Epithelial cell of proximal tubule (primary cell): ENCODE data around the gene COL23A1. TPM values are rescaled to one million over a fixed set of nuclear protein-coding genes. Genes with fewer than 3 reads are reported as not detected.

ENCODE experiments used
- DNase-seq: peaks from one replicate; pipeline ENCODE4 v3.0.0-alpha.2; 2011; ENCODE audit warnings: low read depth
- H3K4me3 ChIP-seq: 2 replicates; pipeline ENCODE4 v1.5.1; 2011; ENCODE audit warnings: low read depth, mild to moderate bottlenecking, low read length
- CTCF ChIP-seq: conservative IDR thresholded peaks from 2 replicates; pipeline ENCODE4 v1.5.1; 2012; ENCODE audit warnings: low read depth, mild to moderate bottlenecking, low read length
- total RNA-seq: library from RNA; depleted of rRNA; stranded (reverse); fragments of >200 nt; gene quantifications from 2 replicates; pipeline ENCODE4 v1.2.3, GENCODE V29; 2015

Gene COL23A1
- total RNA-seq, 1 donor from 2014 or later, result not detected

- no peak overlapping the region for H3K4me3 ChIP-seq
- no peak for TF ChIP-seq CTCF
- no peak for DNase-seq
Observed at GRCh38 chr5:178349075-178349511, 241.1 kb downstream of the COL23A1 start.

- no peak overlapping the region for H3K4me3 ChIP-seq
- no peak for DNase-seq
- no peak for TF ChIP-seq CTCF
Observed at GRCh38 chr5:178348356-178349074, 241.7 kb downstream of the COL23A1 start.

- no peak overlapping the region for H3K4me3 ChIP-seq
- DNase-seq, result no peak
- TF ChIP-seq CTCF, result no peak
Observed at GRCh38 chr5:178347956-178348355, 242.2 kb downstream of the COL23A1 start.

GRCh38 chr5:178346607-178347334, 243.4 kb downstream of the COL23A1 start:
- TF ChIP-seq CTCF, result no peak
- DNase-seq, result no peak
- H3K4me3 ChIP-seq, result no peak overlapping the region

- no peak for DNase-seq
- no peak overlapping the region for H3K4me3 ChIP-seq
- no peak for TF ChIP-seq CTCF
Observed at GRCh38 chr5:178343306-178343705, 246.9 kb downstream of the COL23A1 start.

GRCh38 chr5:178341851-178342140, 248.4 kb downstream of the COL23A1 start:
- TF ChIP-seq CTCF, result no peak
- DNase-seq, result no peak
- no peak overlapping the region for H3K4me3 ChIP-seq
